Gastrocnemius medialis (tissue), 4 donors: ENCODE data around the gene INKA2.

Experiments used
- POLR2A ChIP-seq, 2 donors: fragments of 450-650 bp; IDR thresholded peaks; one replicate each; pipeline ENCODE4 v1.6.1; 2017; ENCODE audit warnings: antibody characterized with exemption in 2 of 2, mild to moderate bottlenecking in 2 of 2, moderate library complexity in 2 of 2
- TF ChIP-seq, protein P1 (sequence below), 5 experiments: fragments of 450-650 bp in 3 of 5; fragments of 200-600 bp in 2 of 5; sonication (generic) in 2 of 5; IDR thresholded peaks in 4 of 5; conservative IDR thresholded peaks in 1 of 5; 1 replicate in 4 of 5; 2 replicates in 1 of 5; pipeline ENCODE4 v1.5.1; 2016 to 2019; ENCODE audit warnings: antibody characterized with exemption in 5 of 5, mild to moderate bottlenecking in 3 of 5, moderate library complexity in 3 of 5

DNA sequence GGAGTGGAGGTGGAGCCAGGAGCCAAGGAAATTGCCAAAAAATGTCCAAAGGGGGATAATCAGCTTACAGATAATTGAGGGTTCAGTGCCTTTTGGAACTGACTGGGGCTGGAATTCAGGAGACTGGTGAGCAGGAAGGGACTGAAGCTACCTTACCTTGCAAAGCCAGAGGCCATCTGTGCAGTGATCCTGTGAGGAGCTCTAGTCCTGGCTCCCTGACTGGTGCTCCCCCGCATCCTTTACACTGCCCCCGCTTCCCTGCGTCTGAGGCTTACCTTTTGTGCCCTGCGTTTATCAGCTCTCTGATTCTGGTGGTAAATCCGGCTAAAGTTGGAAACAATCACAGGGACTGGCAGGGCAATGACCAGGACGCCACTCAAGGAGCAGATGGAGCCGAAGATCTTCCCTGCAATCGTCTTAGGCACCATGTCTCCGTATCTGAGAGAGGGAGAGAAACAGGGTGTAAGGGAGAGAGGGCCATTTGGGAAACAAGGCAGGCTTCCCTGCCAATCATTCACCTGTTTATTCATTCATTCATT is 47.5 kb upstream of the INKA2 start:
- TF ChIP-seq, protein P1, sequence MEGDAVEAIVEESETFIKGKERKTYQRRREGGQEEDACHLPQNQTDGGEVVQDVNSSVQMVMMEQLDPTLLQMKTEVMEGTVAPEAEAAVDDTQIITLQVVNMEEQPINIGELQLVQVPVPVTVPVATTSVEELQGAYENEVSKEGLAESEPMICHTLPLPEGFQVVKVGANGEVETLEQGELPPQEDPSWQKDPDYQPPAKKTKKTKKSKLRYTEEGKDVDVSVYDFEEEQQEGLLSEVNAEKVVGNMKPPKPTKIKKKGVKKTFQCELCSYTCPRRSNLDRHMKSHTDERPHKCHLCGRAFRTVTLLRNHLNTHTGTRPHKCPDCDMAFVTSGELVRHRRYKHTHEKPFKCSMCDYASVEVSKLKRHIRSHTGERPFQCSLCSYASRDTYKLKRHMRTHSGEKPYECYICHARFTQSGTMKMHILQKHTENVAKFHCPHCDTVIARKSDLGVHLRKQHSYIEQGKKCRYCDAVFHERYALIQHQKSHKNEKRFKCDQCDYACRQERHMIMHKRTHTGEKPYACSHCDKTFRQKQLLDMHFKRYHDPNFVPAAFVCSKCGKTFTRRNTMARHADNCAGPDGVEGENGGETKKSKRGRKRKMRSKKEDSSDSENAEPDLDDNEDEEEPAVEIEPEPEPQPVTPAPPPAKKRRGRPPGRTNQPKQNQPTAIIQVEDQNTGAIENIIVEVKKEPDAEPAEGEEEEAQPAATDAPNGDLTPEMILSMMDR (IDR thresholded peaks at IDR 0.05 in 4 of 5, conservative IDR thresholded peaks at IDR 0.05 in 1 of 5) = no peak
- TF ChIP-seq POLR2A (IDR thresholded peaks at IDR 0.05) = no peak
